ENCODE measurements around the gene KRT82. TPM values are rescaled to one million over a fixed set of nuclear protein-coding genes. Genes with fewer than 3 reads are reported as not detected.

KRT82 gene
- total RNA-seq, 1 experiment from 2014 or later, result not detected

- H3K36me3 Mint-ChIP-seq (ENCODE audit: insufficient read depth, unreplicated experiment), result no peaks in the 10 kb centered on the region
- no peak overlapping the region for H3K27ac Mint-ChIP-seq (ENCODE audit: low read depth, unreplicated experiment)
- H3K4me3 Mint-ChIP-seq (ENCODE audit: unreplicated experiment), result no peak overlapping the region
- BruUV-seq (replicated peaks), result no TSS peak
- peaks cover 30% of the 10 kb centered on the region for H3K4me1 Mint-ChIP-seq (ENCODE audit: insufficient read depth, unreplicated experiment)
- no peaks in the 10 kb centered on the region for H3K9me3 Mint-ChIP-seq (ENCODE audit: unreplicated experiment)
- CTCF ChIA-PET, result interaction anchor here (0.6 to 11.5 kb wide), 15 partner anchors 14 to 485 kb away, joined by 3 to 112 read pairs (median 3); no protein-coding TSS in a partner anchor
- intact Hi-C loops (cut with micrococcal nuclease), result loop anchor here (5.0 to 10.0 kb wide), 2 partner anchors 50 to 253 kb away; no protein-coding TSS in a partner anchor
- no peak for DNase-seq (ENCODE audit: unreplicated experiment)
- TF ChIP-seq CTCF (IDR thresholded peaks at IDR 0.05; ENCODE audit: unreplicated experiment), result no peak
- no peaks in the 10 kb centered on the region for H3K27me3 Mint-ChIP-seq (ENCODE audit: insufficient read depth, unreplicated experiment)
- POLR2A ChIA-PET, result interaction anchor here (0.6 to 3.2 kb wide), 8 partner anchors 21 to 468 kb away, joined by 3 to 20 read pairs (median 4); partner anchors contain the start of gene KRT6A
These were observed 11.2 kb downstream of the KRT82 start for GRCh38 chr12:52394836-52395405.

- Mint-ChIP-seq H3K4me1 (ENCODE audit: insufficient read depth, unreplicated experiment) (peaks cover 38% of the 10 kb centered on the region), H3K27ac (ENCODE audit: low read depth, unreplicated experiment) (no peak overlapping the region), H3K4me3 (ENCODE audit: unreplicated experiment) (no peak overlapping the region), H3K27me3 (ENCODE audit: insufficient read depth, unreplicated experiment) (no peaks in the 10 kb centered on the region), H3K9me3 (ENCODE audit: unreplicated experiment) (no peaks in the 10 kb centered on the region), H3K36me3 (ENCODE audit: insufficient read depth, unreplicated experiment) (no peaks in the 10 kb centered on the region)
- BruUV-seq (replicated peaks), result no TSS peak
- intact Hi-C loops (cut with micrococcal nuclease), result loop anchor here (5.0 to 10.0 kb wide), 2 partner anchors 52 to 250 kb away; no protein-coding TSS in a partner anchor
- no peak for DNase-seq (ENCODE audit: unreplicated experiment)
- CTCF ChIA-PET, result interaction anchor here (0.6 to 11.5 kb wide), 16 partner anchors 9 to 492 kb away, joined by 3 to 112 read pairs (median 5); partner anchors contain the start of gene KRT6A
- POLR2A ChIA-PET, result interaction anchor here (0.7 to 3.3 kb wide), 8 partner anchors 81 to 481 kb away, joined by 3 to 24 read pairs (median 4); partner anchors contain the start of genes KRT6A and KRT6C
- no peak for TF ChIP-seq CTCF (IDR thresholded peaks at IDR 0.05; ENCODE audit: unreplicated experiment)
These were observed 13.6 kb downstream of the KRT82 start for GRCh38 chr12:52392465-52393007.

- BruUV-seq (replicated peaks), result no TSS peak
- Mint-ChIP-seq H3K4me3 (ENCODE audit: unreplicated experiment) (no peak overlapping the region), H3K36me3 (ENCODE audit: insufficient read depth, unreplicated experiment) (no peaks in the 10 kb centered on the region), H3K27me3 (ENCODE audit: insufficient read depth, unreplicated experiment) (no peaks in the 10 kb centered on the region), H3K27ac (ENCODE audit: low read depth, unreplicated experiment) (no peak overlapping the region), H3K9me3 (ENCODE audit: unreplicated experiment) (no peaks in the 10 kb centered on the region), H3K4me1 (ENCODE audit: insufficient read depth, unreplicated experiment) (peaks cover 31% of the 10 kb centered on the region)
- POLR2A ChIA-PET, result interaction anchor here (0.7 to 3.3 kb wide), 9 partner anchors 82 to 482 kb away, joined by 3 to 24 read pairs (median 3); partner anchors contain the start of genes KRT5, KRT6A and KRT6C
- peak; percentile 71 for DNase-seq (ENCODE audit: unreplicated experiment)
- intact Hi-C loops (cut with micrococcal nuclease), result loop anchor here (1.0 to 10.0 kb wide), 6 partner anchors 53 to 488 kb away; no protein-coding TSS in a partner anchor
- CTCF ChIA-PET, result interaction anchor here (0.6 to 11.5 kb wide), 31 partner anchors 9 to 591 kb away, joined by 3 to 112 read pairs (median 4); partner anchors contain the start of genes KRT5 and KRT6A
- TF ChIP-seq CTCF (IDR thresholded peaks at IDR 0.05; ENCODE audit: unreplicated experiment), result no peak
These were observed 14.5 kb downstream of the KRT82 start for GRCh38 chr12:52391618-52392002.

Measured in MCF 10A (cell line).